HepG2 (cell line): ENCODE results near the gene TWNK. TPM values are rescaled to one million over a fixed set of nuclear protein-coding genes. Genes with fewer than 3 reads are reported as not detected.

Experiments
- CBX1 ChIP-seq: IDR thresholded peaks from one replicate; pipeline ENCODE4 v1.6.1; 2016; ENCODE audit warnings: antibody characterized with exemption, low read depth
- EEA1 ChIP-seq: sonication (generic); formaldehyde crosslinking; IDR thresholded peaks from 2 replicates; pipeline ENCODE4 v1.5.1; 2020; ENCODE audit warnings: mild to moderate bottlenecking, missing genetic modification reagents, borderline replicate concordance
- ELF3 ChIP-seq: IDR thresholded peaks from 2 replicates; pipeline ENCODE4 v1.6.1; 2016; ENCODE audit warnings: missing genetic modification reagents, missing compliant biosample characterization
- GFI1 ChIP-seq: sonication (generic); formaldehyde crosslinking; IDR thresholded peaks from 2 replicates; pipeline ENCODE4 v1.5.0; 2020; ENCODE audit warnings: missing genetic modification reagents, mild to moderate bottlenecking, borderline replicate concordance
- GZF1 ChIP-seq: sonication (generic); formaldehyde crosslinking; IDR thresholded peaks from 2 replicates; pipeline ENCODE4 v1.5.1; 2020; ENCODE audit warnings: mild to moderate bottlenecking, missing genetic modification reagents
- HCFC1 ChIP-seq: fragments of 150-350 bp; IDR thresholded peaks from 2 replicates; pipeline ENCODE4 v1.6.1; 2014; ENCODE audit warnings: low read depth, low read length
- HDAC6 ChIP-seq: fragments of 200-600 bp; sonication (generic); IDR thresholded peaks from 2 replicates; pipeline ENCODE4 v1.7.0; 2017; ENCODE audit warnings: mild to moderate bottlenecking, antibody characterized with exemption, low read length, low read depth
- HMGA1 ChIP-seq: sonication (generic); formaldehyde crosslinking; conservative IDR thresholded peaks from 2 replicates; pipeline ENCODE4 v1.4.0; 2020; ENCODE audit warnings: missing genetic modification reagents
- NAIF1 ChIP-seq: sonication (generic); formaldehyde crosslinking; IDR thresholded peaks from 2 replicates; pipeline ENCODE4 v1.5.0; 2020; ENCODE audit warnings: mild to moderate bottlenecking, missing genetic modification reagents, borderline replicate concordance
- RAD21 ChIP-seq: fragments of 450-650 bp; formaldehyde crosslinking; IDR thresholded peaks from 2 replicates; pipeline ENCODE4 v1.5.0; 2020; ENCODE audit warnings: mild to moderate bottlenecking
- U2AF2 ChIP-seq: fragments of 200-400 bp; formaldehyde crosslinking; IDR thresholded peaks from 2 replicates; pipeline ENCODE4 v1.6.1; 2017; ENCODE audit warnings: low read depth, mild to moderate bottlenecking, low read length
- YEATS2 ChIP-seq: sonication (generic); formaldehyde crosslinking; IDR thresholded peaks from 2 replicates; pipeline ENCODE4 v1.4.0; 2020; ENCODE audit warnings: missing genetic modification reagents, borderline replicate concordance
- ZBTB7A ChIP-seq: sonication (generic); formaldehyde crosslinking; IDR thresholded peaks from 2 replicates; pipeline ENCODE4 v1.8.0; 2022; ENCODE audit warnings: mild to moderate bottlenecking, missing genetic modification reagents
- ZNF12 ChIP-seq: sonication (generic); formaldehyde crosslinking; IDR thresholded peaks from 2 replicates; pipeline ENCODE4 v1.5.0; 2020; ENCODE audit warnings: missing genetic modification reagents
- ZNF264 ChIP-seq: sonication (generic); formaldehyde crosslinking; IDR thresholded peaks from 2 replicates; pipeline ENCODE4 v1.4.0; 2020; ENCODE audit warnings: missing genetic modification reagents
- ZNF350 ChIP-seq: sonication (generic); formaldehyde crosslinking; IDR thresholded peaks from 2 replicates; pipeline ENCODE4 v1.4.0; 2020; ENCODE audit warnings: mild to moderate bottlenecking, low read depth, missing genetic modification reagents, borderline replicate concordance
- ZNF484 ChIP-seq: sonication (generic); formaldehyde crosslinking; IDR thresholded peaks from 2 replicates; pipeline ENCODE4 v1.5.1; 2020; ENCODE audit warnings: mild to moderate bottlenecking, low read depth, missing genetic modification reagents, borderline replicate concordance
- ZNF768 ChIP-seq: sonication (generic); formaldehyde crosslinking; IDR thresholded peaks from 2 replicates; pipeline ENCODE4 v1.4.0; 2020; ENCODE audit warnings: missing genetic modification reagents
- polyA plus RNA-seq, 8 experiments: library from polyadenylated mRNA; depleted of rRNA in 3 of 8; stranded (reverse) in 7 of 8; unstranded in 1 of 8; fragments of >200 nt; fragmentation: Illumina TruSeq in 4 of 8; extraction: Trizol in 4 of 8; gene quantifications; 2 replicates each; pipeline versions ENCODE4 v1.2.1 to v1.2.3, GENCODE V29; 2011 to 2016; ENCODE audit warnings: low read depth in 4 of 8, missing spikeins in 1 of 8, mixed read lengths in 1 of 8; ENCODE audit not compliant: insufficient read depth in 1 of 8
- total RNA-seq, 5 experiments: library from RNA; depleted of rRNA; stranded (reverse); fragments of >200 nt; fragmentation: Illumina TruSeq; extraction: Trizol; gene quantifications; 2 replicates each; pipeline ENCODE4 v1.2.3, GENCODE V29; 2016; ENCODE audit warnings: low read depth in 1 of 5
- TF ChIP-seq, protein P1 (sequence below): sonication (generic); formaldehyde crosslinking; IDR thresholded peaks from 2 replicates; pipeline ENCODE4 v1.4.0; 2020; ENCODE audit warnings: mild to moderate bottlenecking, missing genetic modification reagents
- TF ChIP-seq, protein P2 (sequence below): IDR thresholded peaks from 2 replicates; pipeline ENCODE4 v1.6.1; 2018; ENCODE audit warnings: missing genetic modification reagents, mild to moderate bottlenecking, missing compliant biosample characterization
- TF ChIP-seq, protein P3 (sequence below): sonication (generic); formaldehyde crosslinking; IDR thresholded peaks from 2 replicates; pipeline ENCODE4 v1.4.0; 2020; ENCODE audit warnings: mild to moderate bottlenecking, missing genetic modification reagents
- TF ChIP-seq, protein P4 (sequence below): sonication (generic); formaldehyde crosslinking; IDR thresholded peaks from 2 replicates; pipeline ENCODE4 v1.9.0; 2021; ENCODE audit warnings: missing genetic modification reagents, borderline replicate concordance
- TF ChIP-seq, protein P5 (sequence below): sonication (generic); formaldehyde crosslinking; IDR thresholded peaks from 2 replicates; pipeline ENCODE4 v1.9.0; 2021; ENCODE audit warnings: missing genetic modification reagents, mild to moderate bottlenecking, borderline replicate concordance

TWNK gene
- total and polyA plus RNA-seq, 2 of the 13 experiments (the other 11 are each of a cell fraction or from before 2014, with no cell fraction given): 10.7 to 16.5 TPM

DNA sequence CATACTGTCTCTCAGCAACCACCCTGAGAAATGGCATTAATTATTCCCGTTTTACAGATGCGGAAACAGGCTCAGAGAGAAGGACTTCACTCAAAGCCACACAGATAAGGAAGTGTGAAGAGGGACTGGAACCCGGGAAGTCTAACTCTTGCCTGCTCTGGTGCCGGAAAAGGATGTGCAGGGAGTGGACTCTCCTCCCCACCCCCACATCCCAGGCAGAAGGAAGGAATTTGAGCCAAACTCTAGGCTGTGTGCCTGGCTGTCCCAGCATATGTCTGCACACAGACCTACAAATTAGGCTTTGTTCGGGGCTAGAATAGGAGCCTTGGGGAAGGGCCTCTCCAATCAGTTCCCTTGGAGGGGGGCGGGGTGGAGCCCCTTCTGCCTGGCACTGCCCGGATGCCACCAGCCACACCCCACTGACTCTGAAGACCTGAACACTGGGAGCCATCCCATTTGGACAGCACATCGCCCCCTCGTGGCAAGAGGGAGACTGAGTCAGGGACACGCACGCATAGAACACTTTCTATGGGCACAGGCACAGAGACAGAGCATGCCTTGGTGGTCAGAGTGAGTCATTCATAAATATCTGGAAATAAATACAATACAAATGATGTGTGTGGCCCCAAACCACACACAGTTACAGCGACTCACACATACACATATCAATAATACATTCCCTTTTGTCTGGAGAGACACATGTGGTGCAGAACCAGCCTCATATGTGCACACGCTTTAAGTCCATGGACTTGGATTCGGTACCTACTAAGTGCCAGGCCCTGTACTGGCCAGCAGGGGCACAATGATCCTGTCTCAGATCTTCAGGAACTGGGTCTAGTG lies 25.4 kb downstream of the TWNK start (continued):
- TF ChIP-seq CBX1 (no peak), ZNF768 (CRISPR knock-in tag) (0 out of 2 replicates have a peak, but pooled peaks have one; percentile 28), GFI1 (peak; percentile 76; the same call in 1 of the 2 replicates), YEATS2 (peak; percentile 47; the same call in 1 of the 2 replicates), ZNF350 (no peak), ZNF12 (CRISPR knock-in tag) (no peak), HDAC6 (no peak), HMGA1 (CRISPR knock-in tag) (no peak), HCFC1 (no peak), ZNF484 (no peak), NAIF1 (no peak), ZNF264 (CRISPR knock-in tag) (no peak), RAD21 (peak; percentile 77), GZF1 (CRISPR knock-in tag) (no peak), ZBTB7A (CRISPR knock-in tag) (no peak), EEA1 (CRISPR knock-in tag) (no peak), U2AF2 (no peak), ELF3 (CRISPR knock-in tag) (peak; percentile 48; the same call in 1 of the 2 replicates)
- TF ChIP-seq, protein P1, sequence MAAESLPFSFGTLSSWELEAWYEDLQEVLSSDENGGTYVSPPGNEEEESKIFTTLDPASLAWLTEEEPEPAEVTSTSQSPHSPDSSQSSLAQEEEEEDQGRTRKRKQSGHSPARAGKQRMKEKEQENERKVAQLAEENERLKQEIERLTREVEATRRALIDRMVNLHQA (CRISPR knock-in tag): no peak
- TF ChIP-seq, protein P2, sequence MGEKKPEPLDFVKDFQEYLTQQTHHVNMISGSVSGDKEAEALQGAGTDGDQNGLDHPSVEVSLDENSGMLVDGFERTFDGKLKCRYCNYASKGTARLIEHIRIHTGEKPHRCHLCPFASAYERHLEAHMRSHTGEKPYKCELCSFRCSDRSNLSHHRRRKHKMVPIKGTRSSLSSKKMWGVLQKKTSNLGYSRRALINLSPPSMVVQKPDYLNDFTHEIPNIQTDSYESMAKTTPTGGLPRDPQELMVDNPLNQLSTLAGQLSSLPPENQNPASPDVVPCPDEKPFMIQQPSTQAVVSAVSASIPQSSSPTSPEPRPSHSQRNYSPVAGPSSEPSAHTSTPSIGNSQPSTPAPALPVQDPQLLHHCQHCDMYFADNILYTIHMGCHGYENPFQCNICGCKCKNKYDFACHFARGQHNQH (CRISPR knock-in tag): 0 out of 2 replicates have a peak, but pooled peaks have one; percentile 16
- TF ChIP-seq, protein P3, sequence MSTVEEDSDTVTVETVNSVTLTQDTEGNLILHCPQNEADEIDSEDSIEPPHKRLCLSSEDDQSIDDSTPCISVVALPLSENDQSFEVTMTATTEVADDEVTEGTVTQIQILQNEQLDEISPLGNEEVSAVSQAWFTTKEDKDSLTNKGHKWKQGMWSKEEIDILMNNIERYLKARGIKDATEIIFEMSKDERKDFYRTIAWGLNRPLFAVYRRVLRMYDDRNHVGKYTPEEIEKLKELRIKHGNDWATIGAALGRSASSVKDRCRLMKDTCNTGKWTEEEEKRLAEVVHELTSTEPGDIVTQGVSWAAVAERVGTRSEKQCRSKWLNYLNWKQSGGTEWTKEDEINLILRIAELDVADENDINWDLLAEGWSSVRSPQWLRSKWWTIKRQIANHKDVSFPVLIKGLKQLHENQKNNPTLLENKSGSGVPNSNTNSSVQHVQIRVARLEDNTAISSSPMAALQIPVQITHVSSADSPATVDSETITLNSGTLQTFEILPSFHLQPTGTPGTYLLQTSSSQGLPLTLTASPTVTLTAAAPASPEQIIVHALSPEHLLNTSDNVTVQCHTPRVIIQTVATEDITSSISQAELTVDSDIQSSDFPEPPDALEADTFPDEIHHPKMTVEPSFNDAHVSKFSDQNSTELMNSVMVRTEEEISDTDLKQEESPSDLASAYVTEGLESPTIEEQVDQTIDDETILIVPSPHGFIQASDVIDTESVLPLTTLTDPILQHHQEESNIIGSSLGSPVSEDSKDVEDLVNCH (CRISPR knock-in tag): no peak
- TF ChIP-seq, protein P4, sequence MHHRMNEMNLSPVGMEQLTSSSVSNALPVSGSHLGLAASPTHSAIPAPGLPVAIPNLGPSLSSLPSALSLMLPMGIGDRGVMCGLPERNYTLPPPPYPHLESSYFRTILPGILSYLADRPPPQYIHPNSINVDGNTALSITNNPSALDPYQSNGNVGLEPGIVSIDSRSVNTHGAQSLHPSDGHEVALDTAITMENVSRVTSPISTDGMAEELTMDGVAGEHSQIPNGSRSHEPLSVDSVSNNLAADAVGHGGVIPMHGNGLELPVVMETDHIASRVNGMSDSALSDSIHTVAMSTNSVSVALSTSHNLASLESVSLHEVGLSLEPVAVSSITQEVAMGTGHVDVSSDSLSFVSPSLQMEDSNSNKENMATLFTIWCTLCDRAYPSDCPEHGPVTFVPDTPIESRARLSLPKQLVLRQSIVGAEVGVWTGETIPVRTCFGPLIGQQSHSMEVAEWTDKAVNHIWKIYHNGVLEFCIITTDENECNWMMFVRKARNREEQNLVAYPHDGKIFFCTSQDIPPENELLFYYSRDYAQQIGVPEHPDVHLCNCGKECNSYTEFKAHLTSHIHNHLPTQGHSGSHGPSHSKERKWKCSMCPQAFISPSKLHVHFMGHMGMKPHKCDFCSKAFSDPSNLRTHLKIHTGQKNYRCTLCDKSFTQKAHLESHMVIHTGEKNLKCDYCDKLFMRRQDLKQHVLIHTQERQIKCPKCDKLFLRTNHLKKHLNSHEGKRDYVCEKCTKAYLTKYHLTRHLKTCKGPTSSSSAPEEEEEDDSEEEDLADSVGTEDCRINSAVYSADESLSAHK: no peak
- TF ChIP-seq, protein P5, sequence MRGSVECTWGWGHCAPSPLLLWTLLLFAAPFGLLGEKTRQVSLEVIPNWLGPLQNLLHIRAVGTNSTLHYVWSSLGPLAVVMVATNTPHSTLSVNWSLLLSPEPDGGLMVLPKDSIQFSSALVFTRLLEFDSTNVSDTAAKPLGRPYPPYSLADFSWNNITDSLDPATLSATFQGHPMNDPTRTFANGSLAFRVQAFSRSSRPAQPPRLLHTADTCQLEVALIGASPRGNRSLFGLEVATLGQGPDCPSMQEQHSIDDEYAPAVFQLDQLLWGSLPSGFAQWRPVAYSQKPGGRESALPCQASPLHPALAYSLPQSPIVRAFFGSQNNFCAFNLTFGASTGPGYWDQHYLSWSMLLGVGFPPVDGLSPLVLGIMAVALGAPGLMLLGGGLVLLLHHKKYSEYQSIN (CRISPR knock-in tag): no peak
